Skeletal muscle cell (primary cell): Measurements from ENCODE around the gene SERTAD1.
"Not testable (repeated sequence)": the region's sequence is repeated elsewhere in the genome, so short reads cannot be mapped to it uniquely, and the experiment has no call there.

Experiments
- DNase-seq: peaks from one replicate; pipeline ENCODE4 v3.0.0-alpha.2; 2010; ENCODE audit warnings: low read depth
- H3K4me3 ChIP-seq: 2 replicates; pipeline ENCODE4 v1.5.1; 2011; ENCODE audit warnings: low read depth, mild to moderate bottlenecking, control low read depth, low read length, moderate library complexity

The SERTAD1 gene

DNA sequence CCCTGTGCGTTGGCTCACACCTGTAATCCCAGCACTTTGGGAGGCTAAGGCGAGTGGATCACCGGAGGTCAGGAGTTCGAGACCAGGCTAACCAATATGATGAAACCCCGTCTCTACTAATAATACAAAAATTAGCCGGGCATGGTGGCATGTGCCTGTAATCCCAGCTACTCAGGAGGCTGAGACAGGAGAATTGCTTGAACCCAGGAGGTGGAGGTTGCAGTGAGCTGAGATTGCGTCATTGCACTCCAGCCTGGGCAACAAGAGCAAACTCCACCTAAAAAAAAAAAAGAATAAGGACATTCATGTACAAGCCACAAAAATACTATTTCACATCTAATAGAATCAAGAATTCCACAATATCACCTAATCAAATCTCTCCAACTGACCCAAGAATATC, 2.4 kb upstream of the SERTAD1 start:
- H3K4me3 ChIP-seq, DNase-seq: not testable (repeated sequence)

DNA sequence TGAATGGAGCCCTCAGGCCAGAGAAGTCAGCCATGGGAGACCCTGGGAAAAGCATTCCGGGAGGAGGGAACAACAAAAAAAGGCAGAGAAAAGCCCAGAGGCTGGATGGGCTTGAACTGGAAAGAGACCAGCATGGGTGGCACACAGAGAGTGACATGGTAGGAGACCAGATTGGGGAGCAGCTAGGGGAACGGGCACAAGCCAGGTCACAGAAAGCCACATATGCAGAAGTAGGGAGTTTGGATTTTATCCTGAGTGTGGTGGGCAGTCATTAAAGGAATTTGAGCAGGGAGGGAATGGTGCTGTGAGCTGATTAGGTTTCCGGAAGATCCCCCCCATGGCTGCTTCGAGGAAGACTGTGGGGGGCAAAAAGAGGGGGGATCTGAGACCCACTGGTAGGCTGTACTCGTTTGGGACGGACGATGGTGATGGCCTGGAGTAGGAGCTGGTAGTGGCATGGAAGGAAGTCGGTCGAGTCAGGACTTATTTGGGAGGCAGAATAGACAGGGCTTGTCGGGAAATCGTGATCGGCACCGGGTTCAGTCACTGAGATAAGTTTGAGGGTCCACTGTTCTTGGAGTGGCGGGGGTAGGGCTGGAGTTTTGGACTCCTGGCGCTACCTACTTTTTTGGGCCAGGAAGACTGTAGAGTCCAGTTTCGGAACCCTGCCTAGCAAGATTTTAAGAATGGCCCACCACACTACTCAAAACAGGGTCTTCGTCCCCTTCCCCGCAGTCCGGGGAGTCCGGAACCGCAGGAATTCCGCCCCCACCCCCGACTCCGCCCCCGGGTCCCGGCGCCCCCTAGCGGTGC, 949 bp downstream of the SERTAD1 start:
- DNase-seq, result no peak
- H3K4me3 ChIP-seq, result peak overlapping the region; percentile 59

DNA sequence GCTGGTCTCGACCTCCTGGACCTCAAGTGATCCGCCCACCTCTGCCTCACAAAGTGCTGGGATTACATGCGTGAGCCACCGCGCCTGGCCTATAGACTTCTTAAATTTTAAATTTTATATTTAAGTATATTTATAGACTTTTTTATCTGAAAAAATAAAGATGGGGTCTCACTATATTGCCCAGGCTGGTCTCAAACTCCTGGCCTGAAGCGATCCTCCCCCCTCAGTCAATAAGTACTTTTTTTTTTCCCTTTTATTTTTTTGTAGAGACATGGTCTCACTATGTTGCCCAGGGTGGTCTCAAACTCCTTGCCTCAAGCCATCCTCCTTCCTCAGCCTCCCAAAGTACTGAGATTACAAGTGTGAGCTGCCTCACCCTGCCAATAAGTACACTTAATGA, 1.9 kb downstream of the SERTAD1 start:
- no peak for DNase-seq

DNA sequence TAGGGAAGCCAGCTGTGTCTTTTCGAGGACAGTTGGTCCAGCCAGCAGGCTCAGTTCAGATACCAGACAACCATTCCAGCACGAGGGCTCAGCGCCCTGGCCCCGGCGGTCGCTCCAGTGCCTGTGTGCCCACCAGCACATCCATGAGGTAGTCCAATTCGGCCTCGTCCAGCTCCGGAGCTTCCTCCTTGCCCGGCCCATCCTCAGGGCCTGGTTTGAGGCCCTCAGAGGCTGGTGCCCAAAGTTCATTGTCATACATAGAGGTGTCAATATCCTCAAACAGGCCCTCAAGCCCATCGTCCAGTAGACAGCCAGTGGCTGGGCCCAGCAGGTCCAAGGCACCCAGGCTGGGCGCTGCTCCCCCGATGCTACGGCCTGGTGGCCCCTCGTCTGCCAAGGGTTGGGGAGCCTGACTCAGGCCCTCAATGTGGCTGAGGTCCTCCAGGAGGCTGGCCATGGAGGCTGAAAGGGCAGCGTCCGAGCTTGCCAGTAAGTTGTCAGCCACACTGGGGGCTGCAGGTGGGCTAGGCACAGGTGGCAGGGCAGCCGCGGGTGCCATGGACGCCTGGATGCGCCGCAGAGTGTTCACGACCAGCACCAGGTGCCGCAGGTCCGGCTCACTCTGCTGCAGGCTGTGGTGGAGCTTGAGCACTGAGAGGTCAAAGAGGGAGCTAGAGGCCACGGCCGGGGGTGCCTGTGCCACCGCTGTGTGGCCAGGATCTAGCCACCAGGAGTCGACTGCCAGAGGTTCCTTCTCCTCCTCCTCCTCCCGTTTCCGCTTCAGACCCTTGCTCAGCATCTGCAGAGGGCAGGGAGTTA, 2.8 kb downstream of the SERTAD1 start:
- H3K4me3 ChIP-seq, result no peak overlapping the region
- DNase-seq, result no peak

More for the DNA sequence above, 1.9 kb downstream of the SERTAD1 start:
- peak overlapping the region; percentile 59 for H3K4me3 ChIP-seq

DNA sequence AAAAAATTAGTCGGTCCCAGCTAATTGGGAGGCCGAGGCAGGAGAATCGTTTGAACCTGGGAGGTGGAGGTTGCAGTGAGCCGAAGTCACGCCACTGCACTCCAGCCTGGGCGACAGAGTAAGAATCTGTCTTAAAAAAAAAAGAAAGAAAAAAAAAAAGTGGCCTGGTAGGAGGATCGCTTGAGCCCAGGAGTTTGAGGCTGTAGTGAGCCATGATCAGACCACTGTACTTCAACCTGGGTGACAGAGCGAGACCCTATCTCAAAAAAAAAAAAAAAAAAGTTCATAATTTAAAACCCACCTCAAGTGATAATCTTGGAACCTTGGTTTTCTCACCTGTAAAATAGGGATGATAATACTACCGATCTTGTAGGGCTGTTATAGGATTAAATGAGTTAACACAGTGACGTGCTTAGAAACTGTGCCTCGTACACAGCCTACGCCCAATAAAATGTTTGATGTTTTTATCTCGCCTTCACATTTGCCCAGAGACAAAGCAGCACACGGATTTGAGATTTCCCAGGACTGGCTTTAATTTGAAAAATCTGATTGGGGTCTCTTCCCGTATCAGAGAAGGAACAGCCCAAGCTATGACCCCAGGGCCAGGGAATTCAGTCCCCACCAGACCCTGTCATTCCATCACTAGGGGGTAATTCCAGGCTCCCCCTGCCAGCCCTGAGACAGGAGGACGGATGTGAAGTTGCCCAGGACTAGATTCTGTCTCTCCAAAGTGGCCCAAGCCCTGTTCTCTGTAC, 3.6 kb downstream of the SERTAD1 start:
- DNase-seq, result no peak
- no peak overlapping the region for H3K4me3 ChIP-seq

DNA sequence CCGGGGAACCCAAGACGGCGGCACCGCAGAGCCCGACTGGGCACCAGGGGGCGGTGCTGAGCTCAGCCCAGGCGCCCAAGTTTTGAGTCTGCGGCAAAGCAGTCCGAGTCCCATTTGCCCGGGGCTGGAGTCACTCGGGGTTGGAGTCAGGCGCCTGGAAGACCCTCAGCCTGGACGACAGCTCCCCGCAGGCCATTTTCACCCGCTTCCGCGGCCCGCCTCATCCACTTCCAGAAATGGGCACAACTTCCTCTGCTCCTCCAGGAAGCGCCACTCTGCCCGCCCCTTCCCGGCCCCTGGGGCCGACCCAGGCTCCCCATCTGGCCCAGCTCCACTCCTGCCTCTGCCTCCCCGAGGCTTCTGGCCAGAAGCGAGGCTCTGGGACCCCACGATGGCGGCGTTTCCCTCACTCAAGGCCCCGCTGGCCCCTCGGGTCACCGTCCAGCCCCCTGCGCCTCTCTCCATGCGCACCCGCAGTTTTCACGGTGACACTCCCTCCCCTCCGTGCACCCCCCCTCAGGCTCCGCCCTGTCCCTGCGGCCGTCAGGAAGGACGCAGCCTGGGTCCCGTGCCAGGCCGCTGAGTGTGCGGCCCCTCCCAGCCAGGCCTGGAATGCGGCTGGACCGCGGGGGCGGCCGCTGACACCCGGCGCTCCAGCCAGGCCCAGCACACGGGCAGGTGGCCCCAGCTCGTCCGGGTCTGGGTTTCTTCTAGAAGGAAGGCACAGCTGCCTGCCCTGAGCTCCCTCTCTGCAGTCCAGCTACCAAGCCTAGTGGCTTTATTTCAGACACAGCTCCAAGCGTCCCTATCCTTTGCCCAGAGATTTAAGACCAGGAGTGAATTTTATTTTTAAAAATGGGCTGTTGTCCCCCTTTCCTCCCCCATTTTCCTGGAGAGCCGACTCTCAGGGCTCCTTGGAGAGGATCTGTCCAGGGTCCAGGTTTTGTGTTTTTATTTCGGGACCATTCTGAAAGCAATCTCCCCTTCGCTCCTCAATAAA, 4.7 kb downstream of the SERTAD1 start:
- peak overlapping the region; percentile 62 for H3K4me3 ChIP-seq
- DNase-seq, result no peak

DNA sequence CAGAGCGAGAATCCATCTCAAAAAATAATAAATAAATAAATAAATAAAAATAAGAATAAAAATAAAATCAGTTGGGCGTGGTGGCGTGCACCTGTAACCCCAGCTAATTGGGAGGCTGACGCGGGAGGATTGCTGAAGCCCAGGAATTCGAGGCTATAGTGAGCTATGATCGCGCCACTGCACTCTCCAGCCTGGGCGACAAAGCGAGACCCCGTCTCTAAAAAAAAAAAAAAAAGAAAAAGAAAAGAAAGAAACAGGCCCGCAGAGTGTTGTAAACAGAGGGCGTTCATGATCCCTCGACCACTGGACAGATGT, 5.4 kb downstream of the SERTAD1 start:
- peak overlapping the region; percentile 62 for H3K4me3 ChIP-seq
- no peak for DNase-seq

DNA sequence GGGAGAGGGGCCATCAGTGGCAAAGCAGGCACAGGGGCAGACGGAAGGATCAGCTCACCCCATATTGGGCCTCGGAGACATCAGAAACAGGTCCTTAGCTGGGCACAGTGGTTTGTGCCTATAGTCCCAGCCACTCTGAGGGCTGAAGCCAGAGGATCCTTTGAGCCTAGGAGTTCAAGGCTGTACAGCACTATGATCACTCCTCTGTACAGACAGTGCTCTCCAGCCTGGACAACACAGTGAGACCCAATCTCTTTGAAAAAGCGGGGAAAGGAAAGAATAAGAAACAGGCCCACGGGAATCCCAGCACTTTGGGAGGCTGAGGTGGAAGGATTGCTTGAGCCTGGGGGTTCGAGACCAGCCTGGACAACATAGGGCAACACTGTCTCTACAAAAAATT, 6.0 kb downstream of the SERTAD1 start:
- no peak overlapping the region for H3K4me3 ChIP-seq
- no peak for DNase-seq

DNA sequence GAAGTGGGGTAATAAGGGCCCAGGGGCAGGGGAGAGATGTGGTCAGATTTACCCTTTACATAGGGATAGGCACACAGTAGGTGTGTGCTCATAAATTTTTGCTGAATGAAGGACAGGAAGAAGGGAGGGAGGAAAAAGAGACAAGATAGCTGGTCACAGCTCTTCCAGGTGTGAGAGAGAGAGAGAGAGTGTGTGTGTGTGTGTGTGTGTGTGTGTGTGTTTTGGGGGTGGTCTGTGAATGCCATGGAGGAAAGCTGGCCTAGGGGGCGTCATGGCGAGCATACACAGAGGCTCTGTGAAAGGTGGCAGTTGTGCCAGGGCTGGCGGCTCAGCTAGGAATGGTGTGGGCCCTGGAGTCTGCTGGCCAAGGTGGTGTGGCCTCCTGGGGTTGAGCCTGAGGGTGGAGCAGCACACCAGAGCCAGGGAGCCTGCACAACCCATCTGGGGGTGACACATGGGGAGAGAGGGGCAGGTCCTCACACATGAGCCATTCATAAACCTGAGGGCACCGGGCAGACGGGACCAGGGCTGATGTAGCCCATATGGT, 6.7 kb downstream of the SERTAD1 start:
- no peak overlapping the region for H3K4me3 ChIP-seq
- DNase-seq, result no peak

DNA sequence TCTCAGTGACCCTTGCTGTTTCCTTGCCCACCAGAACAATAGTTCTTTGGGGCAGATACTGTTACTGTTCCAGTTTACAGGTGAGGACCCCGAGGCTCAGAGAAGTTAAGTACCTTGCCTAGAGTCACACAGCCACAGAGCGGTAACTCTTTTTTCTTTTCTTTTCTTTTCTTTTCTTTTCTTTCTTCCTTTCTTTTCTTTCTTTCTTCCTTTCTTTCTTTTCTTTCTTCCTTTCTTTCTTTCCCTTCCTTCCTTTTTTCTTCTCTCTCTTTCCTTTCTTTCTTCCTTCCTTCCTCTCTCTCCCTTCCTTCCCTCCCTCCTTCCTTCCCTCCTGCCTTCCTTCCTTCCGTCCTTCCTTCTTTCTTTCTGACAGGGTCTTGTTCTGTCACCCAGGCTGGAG, 7.8 kb downstream of the SERTAD1 start:
- H3K4me3 ChIP-seq, result no peak overlapping the region
- no peak for DNase-seq

DNA sequence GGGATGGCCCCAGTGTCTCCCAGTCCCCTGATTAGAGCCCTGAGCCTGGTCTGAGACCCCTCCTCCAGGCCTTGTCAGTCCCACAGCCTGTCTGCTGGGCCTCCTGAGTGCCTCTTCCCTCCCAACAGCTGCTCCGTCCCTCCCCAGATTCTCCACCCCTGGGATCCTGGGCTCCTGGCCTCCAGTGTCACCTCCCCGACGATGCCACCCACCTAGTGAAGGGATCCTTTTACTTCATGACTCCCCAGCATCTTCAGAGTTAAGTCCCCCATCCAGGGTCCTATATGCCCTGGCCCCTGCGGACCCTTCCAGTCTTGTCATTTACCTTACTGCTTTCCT, 8.2 kb downstream of the SERTAD1 start:
- DNase-seq, result no peak
- H3K4me3 ChIP-seq, result no peak overlapping the region

DNA sequence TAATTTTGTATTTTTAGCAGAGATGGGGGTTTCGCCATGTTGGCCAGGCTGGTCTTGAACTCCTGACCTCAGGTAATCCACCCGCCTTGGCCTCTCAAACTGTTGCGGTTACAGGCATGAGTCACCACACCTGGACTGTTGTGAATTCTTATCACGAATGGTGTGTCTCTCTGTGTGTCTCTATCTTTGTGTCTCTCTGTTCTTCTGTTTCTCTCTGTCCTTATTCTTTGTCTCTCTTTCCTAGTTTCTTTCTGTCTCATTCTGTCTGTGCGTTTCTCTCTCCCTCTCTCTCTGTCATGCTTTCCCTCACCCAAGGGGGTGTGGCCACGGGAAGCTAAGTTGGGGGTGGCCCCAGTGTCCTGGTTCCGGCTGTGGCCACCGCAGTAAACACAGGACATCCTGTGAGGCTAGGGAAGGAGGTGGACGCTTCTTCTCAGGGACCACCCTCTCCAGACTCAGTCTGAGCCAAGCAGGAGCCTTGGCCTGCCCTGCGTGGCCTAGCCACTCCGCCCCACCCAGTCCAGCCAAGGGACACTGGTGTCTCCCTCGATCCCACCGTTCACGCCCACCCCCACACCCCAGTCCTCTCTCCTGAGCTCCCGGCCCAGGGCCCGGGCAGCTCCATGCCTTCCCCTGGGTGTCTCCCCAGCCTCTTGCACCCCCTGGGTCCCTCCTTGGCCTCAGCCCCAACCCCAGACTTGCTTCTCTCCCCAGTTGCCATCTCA, 8.7 kb downstream of the SERTAD1 start:
- H3K4me3 ChIP-seq, result no peak overlapping the region
- DNase-seq, result no peak

DNA sequence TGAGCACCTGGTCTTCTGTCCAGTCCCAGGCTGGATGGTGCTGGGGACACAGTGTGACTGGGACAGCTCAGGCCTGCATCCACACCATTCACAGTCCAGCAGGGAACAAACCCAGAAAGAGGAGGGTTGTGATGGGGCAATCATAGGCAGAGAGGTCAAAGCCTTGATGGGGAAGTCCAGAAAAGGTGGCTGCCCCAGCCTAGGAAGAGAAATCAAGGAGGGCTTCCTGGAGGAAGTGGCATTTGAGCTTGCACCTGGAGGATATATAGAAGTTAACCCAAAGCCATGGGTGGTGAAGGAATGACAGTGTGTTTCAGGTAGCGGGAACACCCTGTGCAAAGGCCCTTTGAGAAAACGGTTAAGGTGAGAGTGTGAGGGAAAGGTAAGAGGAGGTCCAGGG, 10.0 kb downstream of the SERTAD1 start:
- DNase-seq, result no peak
- no peak overlapping the region for H3K4me3 ChIP-seq

DNA sequence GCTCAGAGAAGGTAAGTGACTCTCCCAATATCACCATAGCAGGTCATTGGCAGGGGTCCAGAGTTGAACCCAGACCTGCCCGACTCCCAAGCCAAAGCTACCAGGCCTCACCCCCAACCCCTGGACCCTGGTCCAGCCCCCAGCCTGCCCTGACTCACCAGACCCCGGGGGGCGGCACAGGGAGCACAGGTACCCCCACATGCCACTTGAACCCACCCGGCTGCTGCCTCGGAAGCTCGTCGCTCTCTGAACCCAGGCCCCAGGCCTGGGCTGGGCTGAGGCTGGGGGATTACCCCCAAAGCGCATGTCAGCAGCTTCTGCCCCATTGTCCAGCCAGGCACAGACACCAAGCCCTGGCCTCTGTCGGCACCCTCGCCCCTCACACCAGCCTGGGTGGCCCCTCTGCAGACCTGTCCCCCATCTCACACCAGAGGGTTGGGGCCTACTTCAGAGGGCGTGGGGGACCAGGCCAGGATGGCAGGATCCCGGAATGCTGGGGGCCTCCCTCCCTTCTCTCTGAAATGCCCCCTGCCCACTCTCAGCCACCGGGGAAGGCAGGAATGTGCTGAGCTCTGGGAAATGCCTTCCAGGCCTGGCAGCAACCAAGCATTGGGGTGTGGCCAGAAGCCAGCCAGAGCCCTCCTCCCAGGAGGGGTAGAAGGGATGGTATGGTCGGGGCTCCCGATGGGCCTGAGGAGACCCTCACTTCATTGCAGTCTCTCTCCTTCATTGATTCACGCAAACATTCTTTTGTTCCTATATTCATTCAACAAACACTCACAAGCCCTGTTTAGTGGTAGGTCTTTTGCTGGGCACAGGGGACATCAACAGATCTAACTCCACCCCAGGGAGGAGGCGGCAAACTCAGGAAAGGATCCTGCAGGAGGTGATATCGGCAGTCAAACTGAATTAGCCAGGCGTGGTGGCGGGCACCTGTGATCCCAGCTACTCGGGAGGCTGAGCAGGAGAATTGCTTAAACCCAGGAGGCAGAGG, 11.0 kb downstream of the SERTAD1 start:
- no peak for DNase-seq

DNA sequence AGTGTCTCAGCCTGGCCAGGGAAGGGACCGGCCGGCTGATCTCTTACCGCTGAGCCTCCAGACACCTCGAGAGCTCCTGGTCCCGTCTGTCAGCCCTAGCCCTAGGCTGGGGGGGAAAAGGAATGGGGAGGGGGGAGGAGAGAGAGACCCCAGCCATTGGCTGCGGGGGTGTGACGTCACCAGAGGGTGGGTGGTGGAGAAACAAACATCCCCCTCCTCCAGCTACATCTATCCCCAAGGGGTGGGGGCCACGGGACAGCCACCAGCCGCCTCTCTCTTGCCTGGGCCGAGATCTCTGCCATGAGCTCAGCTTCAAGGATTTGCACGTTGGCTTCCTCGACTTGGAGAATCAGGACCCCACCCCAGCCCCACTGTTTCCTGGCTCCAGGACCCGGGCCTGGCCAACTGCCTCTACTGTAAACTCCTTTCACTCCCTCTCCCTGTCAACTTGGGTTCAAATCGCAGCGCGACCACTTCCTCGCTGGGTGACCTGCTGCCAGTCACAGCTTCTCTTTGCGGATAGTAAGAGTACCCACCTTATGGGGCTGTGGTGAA, 12.4 kb downstream of the SERTAD1 start, which contains the start of gene PRX:
Gene PRX, minus strand, starts transcription at position 88 of the 555 bp plus-strand sequence. CDS start 5,446 bp downstream, outside the sequence.
- no peak within 1 kb of the TSS for H3K4me3 ChIP-seq
- no peak for DNase-seq

More for the DNA sequence above, 11.0 kb downstream of the SERTAD1 start:
- no peak overlapping the region for H3K4me3 ChIP-seq

DNA sequence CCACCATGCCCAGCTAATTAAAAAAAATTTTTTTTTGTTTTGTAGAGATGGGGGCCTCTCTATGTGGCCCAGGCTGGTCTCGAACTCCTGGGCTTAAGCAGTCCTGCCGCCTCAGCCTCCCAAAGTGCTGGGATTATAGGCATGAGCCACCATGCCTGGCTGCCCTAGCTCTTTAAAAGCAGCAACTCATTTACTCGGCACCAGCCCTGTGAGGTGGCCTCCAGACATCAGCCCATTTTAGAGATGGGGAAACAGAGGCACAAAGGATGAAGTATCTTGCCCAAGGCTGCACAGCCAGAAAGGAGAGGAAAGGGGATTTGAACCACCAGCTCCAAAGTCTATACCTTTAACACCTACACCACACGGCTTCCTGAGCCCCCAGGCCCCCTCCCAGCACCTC, 12.9 kb downstream of the SERTAD1 start:
- H3K4me3 ChIP-seq, result no peak overlapping the region
- no peak for DNase-seq
